NB4 (cell line): ENCODE results near the gene HTR1D.
"Not testable (repeated sequence)": the region's sequence is repeated elsewhere in the genome, so short reads cannot be mapped to it uniquely, and the experiment has no call there.

Source experiments
- DNase-seq: peaks from one replicate; pipeline ENCODE4 v3.0.0; 2010; ENCODE audit warnings: low read depth
- H3K4me3 ChIP-seq: one replicate; pipeline ENCODE4 v1.5.1; 2011; ENCODE audit warnings: mild to moderate bottlenecking, low read depth, low read length, moderate library complexity
- CTCF ChIP-seq: IDR thresholded peaks from one replicate; pipeline ENCODE4 v1.5.1; 2012; ENCODE audit warnings: low read depth, low read length
- MAX ChIP-seq: IDR thresholded peaks from 2 replicates; pipeline ENCODE4 v1.6.1; 2011; ENCODE audit warnings: low read depth, low read length
- MYC ChIP-seq: IDR thresholded peaks from 2 replicates; pipeline ENCODE4 v1.6.1; 2011; ENCODE audit warnings: low read depth, low read length
- POLR2A ChIP-seq: IDR thresholded peaks from 2 replicates; pipeline ENCODE4 v1.6.1; 2011; ENCODE audit warnings: mild to moderate bottlenecking; ENCODE audit not compliant: insufficient read length; ENCODE audit errors: extremely low read depth

Gene HTR1D

GRCh38 chr1:23238565-23238964 is 21.3 kb upstream of the HTR1D start:
- no peak overlapping the region for H3K4me3 ChIP-seq
- no peak for DNase-seq
- TF ChIP-seq POLR2A, result no peak
- TF ChIP-seq CTCF, result no peak
- no peak for TF ChIP-seq MYC
- no peak for TF ChIP-seq MAX

- DNase-seq, result no peak
- no peak overlapping the region for H3K4me3 ChIP-seq
- TF ChIP-seq CTCF, result no peak
Measured at GRCh38 chr1:23237508-23237907, 20.2 kb upstream of the HTR1D start.

- no peak overlapping the region for H3K4me3 ChIP-seq
- no peak for TF ChIP-seq MYC
- no peak for TF ChIP-seq CTCF
- no peak for TF ChIP-seq MAX
- TF ChIP-seq POLR2A, result no peak
- no peak for DNase-seq
Measured at GRCh38 chr1:23227806-23228205, 10.5 kb upstream of the HTR1D start.

- no peak for TF ChIP-seq POLR2A
- TF ChIP-seq MAX, result no peak
- TF ChIP-seq CTCF, result no peak
- no peak for TF ChIP-seq MYC
- DNase-seq, result no peak
- H3K4me3 ChIP-seq, result no peak overlapping the region
Measured at GRCh38 chr1:23224739-23225648, 7.7 kb upstream of the HTR1D start.

- not testable (repeated sequence) for H3K4me3 ChIP-seq, DNase-seq
Measured at GRCh38 chr1:23223963-23224362, 6.7 kb upstream of the HTR1D start.

- not testable (repeated sequence) for DNase-seq, H3K4me3 ChIP-seq
Measured at GRCh38 chr1:23223490-23223951, 6.2 kb upstream of the HTR1D start.

GRCh38 chr1:23222742-23223141 is 5.4 kb upstream of the HTR1D start:
- DNase-seq, result no peak
- TF ChIP-seq MAX (no peak), MYC (no peak), CTCF (no peak), POLR2A (no peak)
- H3K4me3 ChIP-seq, result no peak overlapping the region
